Measurements from ENCODE around the gene NXPE1.

Gene NXPE1

DNA sequence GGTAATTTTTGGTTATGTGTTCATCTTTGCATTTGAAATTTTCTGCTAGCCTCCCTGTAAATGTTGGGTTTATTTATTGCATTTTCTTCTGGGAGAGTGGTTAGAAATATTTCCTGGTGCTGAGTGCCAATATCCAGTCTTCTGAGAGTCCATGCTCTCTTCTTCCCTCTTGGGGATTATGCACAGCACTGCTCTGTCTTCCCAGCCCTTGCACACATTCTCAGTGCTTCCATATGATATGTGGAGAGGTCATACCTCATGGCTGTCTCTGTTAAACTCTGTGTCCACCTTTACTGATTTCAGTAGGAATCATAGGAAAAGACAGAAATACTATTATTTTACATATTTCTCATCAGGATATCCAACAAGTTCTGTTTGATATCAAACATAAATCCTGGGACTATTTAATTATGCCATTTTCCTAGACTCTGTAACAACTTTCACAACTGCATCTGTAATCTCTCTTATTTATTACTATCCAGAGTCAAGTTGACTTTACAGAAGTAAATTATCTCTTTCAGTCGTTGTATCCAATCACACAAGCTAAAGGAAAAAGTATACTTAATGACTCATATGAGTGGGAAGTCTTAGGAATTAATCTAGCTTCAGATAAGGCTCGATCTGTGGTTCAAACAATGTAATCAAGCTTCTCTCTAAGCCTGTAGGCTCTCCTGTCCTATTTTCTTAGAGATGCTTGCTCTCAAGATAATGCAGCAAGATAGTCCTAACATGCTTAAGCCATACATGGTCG, 2.7 kb upstream of the NXPE1 start:
- no peak for DNase-seq (ENCODE audit: low spot score)

DNA sequence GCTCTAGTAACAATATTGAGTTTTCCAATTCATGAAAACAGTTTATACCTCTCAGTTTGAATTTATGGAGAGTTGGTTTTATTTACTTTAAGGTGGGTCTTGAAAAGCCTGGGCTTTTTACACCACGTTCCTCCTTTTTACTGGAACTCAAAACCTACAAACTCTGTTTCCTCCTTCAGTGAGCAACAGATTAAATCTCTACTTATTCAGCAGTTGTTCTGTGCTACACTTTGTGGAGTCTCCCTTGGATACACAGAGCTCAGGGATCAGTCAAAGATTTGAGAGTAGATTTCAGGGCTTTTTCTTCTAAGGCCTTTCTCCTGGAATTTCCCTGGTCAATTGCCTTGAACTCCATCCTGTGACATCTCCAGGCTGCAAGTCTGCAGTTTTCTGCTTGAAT, 3.5 kb downstream of the NXPE1 start:
- DNase-seq (ENCODE audit: low spot score) = no peak

DNA sequence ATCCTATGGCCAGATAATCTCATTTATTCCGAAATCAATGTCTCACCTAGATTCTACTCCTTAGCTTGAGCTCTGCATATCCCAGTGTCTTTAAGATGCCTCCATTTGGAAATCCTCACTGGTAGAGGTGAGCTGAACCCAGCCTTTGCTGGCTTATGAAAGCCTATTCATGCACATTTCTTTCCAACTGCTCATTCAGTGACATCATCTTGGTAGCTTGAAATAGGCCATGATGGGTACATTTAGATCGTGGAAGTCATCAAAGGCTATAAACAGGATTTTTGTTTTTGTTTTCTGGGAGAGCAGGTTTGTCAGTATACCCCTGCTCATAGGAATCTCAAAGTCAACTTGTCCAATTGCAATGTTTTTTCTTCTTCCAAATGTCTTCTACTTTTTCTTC, 6.0 kb downstream of the NXPE1 start:
- DNase-seq (ENCODE audit: low spot score) = no peak

DNA sequence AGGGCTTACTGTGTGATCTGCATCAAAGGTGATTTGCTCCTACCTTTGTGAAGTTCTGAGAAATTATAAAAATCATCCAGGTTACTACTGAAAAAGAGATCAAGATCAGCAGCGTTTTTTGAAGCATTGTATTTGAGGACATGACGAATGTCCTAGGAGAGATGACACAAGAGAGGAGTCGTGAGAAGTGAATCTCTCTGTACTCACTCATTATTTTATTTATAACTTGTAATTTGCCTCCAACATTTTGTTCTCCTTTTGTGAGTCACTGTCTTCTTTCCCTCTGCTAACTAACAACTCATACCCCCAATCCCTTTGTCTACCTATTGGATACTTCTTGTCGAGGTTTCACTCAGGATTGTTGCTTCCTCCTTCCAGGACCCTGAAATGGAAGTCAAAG, 8.6 kb downstream of the NXPE1 start:
- DNase-seq (ENCODE audit: low spot score) = no peak

DNA sequence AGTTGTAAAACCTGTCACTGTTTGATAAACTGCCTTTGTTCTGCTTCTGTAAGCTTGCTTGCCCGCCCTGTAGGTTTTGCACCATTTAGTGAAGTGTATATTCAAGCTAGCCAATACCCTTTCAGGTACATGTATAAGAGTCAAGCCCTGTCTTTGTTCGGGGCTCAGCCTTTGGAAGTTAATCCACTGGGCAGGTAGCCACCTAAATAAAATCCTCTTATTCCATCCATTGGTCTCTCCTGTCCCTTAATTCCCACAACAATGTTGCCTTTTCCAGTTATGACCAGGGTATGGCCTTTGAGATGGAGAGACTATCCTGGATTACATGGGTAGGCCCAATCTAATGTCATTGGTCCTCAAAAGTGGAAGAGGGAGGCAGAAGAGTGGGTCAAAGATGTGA, 34.0 kb downstream of the NXPE1 start:
- DNase-seq (ENCODE audit: low spot score) = no peak

DNA sequence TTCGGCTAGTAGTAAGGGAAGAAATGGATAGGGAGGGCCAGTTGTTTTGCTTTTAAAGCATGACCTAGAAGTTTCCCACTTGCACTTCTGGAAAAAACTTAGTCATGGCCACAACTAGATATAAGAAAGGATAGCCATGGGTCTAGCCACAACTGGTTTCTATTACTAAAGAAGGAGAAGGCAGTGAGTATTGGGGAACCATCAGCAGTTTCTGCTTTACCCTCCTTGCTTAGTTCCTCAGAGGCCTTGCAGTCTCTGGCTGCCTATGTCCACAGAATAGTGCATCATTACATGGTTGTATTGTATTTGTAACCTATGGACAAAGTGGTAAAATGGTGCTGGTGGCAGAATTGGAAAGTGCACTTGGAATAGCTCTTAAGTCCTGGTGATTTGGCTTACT, 35.6 kb downstream of the NXPE1 start:
- DNase-seq (ENCODE audit: low spot score) = no peak

DNA sequence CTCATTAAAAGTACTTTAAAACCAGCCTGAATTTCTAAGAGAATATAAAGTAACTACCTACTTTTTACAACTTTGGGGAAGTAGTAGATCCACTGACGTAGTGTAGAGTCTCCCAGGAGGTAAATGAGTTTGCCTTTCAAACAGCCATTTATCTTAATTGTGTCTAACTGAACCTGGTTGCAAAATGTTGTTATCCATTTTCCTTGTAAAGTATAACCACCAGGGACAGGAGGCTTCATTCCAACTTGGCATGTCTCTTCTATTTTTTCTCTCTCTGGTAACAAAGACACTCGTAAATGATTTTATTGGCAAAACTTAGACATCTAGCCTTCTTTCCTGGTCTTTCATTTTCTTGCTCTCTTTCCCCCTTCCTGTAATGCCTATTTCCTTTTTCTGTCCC, 36.9 kb downstream of the NXPE1 start:
- no peak for DNase-seq (ENCODE audit: low spot score)

DNA sequence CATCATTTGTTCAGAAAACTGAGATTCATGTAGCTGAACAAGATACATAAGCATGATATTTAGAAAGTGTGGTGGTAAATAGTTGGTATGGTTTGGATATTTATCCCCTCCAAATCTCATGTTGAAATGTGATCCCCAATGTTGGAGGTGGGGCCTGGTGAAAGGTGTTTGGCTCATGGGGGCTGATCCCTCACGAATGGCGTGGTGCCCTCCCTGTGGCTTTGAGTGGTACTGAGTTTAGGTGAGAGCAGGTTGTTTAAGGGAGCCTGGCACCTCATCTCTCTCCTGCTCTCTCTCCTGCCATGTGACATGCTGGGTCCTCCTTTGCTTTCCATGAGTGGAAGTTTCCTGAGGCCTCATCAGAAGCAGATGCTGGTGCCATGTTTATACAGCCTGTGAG, 48.1 kb downstream of the NXPE1 start:
- no peak for DNase-seq (ENCODE audit: low spot score)

DNA sequence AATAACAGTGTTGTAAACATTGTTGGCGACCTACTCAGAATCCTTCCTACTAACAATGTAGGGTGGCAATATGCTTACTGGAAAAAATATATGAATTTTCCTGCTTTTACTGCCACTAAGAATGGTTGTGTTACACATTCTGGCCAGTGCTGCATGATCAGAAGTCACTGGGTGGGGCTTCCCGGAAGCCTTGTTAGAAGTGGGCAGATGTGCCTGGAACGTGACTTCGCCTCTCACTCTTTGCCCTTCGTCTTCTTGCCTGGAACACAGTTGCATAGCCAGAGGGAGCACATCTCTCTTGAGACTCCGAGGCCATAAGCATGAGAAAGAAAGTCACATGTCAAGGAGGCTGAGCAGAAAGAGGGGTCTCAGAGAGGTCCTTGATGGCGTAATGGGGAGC, 48.6 kb downstream of the NXPE1 start:
- no peak for DNase-seq (ENCODE audit: low spot score)

DNA sequence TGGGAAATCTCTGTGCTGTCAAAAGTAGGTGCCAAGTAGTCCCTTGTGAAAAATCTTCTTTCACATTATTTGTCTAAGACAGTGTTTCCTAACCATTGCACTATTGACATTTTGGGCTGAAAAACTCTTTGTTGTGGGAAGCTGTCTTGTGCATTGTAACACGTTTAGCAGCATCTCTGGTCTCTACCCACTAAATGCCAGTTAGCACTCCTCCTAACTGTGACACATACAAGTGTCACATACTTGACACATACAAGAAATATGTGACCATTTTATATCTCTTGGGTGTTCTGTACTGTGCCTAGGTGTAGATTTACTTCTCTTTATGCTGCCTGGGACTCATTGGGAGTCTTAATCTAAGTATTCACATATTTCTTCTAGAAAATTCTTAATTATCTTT, 57.8 kb downstream of the NXPE1 start:
- no peak for DNase-seq (ENCODE audit: low spot score)

DNA sequence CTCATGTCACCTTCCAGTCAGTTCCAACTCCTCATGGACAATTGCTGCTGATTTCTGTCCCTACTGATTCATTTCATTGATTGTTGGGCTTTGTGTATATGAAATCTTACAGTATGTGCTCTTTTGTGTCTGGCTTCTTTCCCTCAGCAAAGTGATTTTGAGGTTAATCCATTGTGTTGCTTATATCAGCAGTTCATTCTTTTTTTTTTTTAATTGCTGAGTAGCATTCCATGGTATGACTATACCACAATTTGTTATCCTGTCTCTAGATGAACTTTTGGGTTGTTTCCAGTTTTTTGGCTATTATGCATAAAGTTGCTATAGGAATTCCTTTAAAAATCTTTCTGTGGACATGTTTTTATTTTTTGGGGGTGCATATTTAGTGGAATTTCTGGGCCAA, 59.9 kb downstream of the NXPE1 start:
- no peak for DNase-seq (ENCODE audit: low spot score)

DNA sequence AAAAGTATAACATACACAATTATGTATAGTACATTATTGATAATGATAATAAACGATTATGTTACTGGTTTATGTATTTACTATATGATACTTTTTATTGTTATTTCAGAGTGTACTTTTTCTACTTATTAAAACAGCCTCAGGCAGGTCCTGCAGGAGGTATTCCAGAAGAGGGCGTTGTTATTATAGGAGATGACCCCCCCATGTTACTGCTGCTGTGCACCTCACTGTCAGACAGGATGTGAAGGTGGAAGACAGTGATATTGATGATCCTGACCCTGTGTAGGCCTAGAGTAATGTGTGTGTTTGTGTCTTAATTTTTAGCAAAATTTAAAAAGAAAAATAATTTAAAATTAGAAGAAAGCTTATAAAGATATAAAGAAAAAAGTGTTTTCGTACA, 62.8 kb downstream of the NXPE1 start:
- no peak for DNase-seq (ENCODE audit: low spot score)

DNA sequence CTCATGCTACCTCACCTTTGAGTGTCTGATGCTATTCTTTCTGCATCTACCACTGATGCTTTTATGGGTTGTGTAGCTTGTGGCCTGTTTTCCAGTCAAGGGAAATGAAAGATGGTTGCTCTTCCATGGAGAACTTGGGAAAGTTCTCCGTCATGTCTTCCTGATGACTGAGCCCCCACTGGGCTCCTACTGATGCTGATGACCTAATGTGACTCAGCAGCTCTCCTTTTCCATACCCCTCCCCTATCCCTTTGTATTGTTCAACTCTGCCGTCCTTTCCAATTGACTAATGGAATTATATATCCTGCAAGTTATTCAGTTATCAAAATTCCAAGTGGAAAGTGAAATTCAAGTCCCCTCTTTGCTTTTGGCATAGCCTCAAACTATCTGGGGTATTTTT, 75.8 kb downstream of the NXPE1 start:
- DNase-seq (ENCODE audit: low spot score) = no peak

DNA sequence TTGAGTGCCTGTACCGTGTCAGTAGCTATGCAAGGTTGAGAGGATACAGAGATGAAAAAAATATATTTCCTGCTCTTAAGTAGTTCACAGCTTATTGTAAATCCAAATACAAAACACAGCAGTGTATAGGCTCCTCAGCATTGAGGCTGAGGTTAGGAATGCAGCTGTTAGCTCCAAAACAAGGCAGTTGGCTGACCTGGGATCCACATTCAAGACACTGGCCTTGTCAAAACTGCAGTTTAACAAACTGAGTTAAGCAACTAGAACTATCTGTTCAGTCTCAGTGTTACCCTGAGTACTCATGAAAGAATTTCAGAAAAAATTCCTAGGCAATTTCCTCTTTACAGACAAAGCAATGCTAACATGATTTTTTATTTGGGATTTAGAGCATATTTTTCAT, 77.6 kb downstream of the NXPE1 start:
- no peak for DNase-seq (ENCODE audit: low spot score)

DNA sequence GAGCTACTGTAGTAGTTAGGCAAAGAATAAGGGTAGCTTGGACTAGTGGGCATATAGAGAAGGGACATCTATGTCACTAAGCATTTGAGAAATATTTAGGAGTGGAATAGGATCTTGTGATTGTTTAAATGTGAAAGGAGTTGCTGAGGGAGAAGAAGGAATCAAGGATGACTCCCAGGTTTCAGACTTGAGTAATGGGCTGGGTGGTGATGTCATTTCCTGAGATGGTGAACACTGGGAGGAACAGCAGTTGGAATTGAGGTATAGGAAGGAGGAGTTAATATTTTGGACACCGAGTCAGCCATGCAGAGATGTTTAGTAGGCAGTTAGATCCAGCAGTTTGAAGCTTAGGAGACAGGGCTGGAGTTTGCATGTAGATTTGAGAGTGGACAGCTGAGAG, 80.3 kb downstream of the NXPE1 start:
- DNase-seq (ENCODE audit: low spot score) = no peak

DNA sequence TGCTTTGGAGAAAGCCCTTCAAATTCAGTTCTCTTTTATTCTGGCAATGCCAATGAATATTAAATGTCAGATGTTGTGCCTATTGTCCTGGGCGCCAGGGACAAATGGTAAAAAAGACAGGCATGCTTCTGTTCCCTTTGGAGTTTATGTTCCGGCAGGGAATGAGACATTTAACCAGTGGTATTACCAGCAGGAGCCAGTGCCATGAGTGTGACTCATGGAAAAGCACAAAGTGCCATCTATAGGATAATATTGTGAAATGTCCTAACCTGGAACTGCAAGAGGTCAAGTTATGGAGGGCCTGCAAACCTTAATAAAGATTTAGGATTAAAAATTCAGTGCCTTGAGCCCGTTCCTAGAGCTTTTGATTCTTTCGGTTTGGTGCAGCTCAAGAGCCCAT, 80.9 kb downstream of the NXPE1 start:
- DNase-seq (ENCODE audit: low spot score) = no peak

DNA sequence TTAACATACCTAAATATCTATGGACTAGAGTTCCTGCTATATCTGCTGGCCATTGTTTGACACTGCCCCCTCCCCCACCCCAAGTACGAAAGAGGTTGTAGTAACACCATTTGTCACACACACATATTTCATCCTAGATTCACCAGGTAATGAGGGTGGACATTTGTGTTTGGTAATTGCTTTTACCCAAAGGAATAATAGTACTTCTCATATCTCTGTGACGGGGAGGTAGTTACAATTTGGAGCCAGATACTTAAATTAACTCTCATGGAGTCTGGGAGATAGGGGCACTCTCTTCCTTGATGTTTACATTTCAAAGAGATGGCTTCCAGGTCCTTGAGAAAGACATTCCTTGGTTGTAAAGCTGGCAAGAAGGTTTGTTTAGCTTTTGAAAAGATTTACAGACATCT, 81.7 kb downstream of the NXPE1 start:
- DNase-seq (ENCODE audit: low spot score) = no peak

DNA sequence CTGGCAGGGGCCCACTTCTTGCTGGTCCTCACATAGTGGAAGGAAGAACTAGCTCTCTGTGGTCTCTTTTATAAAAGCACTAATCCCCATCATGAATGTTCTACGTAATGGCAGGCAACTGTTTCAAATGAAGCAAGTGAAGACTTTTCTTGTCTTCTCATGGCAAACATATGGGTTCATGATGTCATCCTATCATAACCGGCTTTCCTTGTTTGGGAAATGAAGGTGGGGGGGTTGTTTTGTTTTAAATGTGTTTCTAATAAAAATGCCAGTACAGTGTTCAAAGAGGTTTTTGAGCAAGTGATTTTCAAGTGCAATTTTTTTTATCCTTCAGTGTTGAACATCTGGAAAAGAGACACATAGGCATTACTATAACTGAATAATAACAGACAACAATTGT, 87.0 kb downstream of the NXPE1 start:
- DNase-seq (ENCODE audit: low spot score) = no peak

Measured in AG20443 (cell line).